A673 (cell line): ENCODE data around the gene SLC4A7.

Source experiments
- CTCF ChIP-seq: fragments of 300-800, 200-600 bp; sonication (generic); conservative IDR thresholded peaks from 2 replicates; pipeline ENCODE4 v1.5.1; 2017; ENCODE audit warnings: low read depth, mild to moderate bottlenecking, antibody characterized with exemption, low read length, moderate library complexity, mixed read lengths
- EZH2 ChIP-seq: fragments of 200-600 bp; sonication (generic); IDR thresholded peaks from 2 replicates; pipeline ENCODE4 v1.6.1; 2017; ENCODE audit warnings: borderline replicate concordance, low read depth, mild to moderate bottlenecking, mixed read lengths, antibody characterized with exemption, low read length; ENCODE audit not compliant: poor library complexity, severe bottlenecking

DNA sequence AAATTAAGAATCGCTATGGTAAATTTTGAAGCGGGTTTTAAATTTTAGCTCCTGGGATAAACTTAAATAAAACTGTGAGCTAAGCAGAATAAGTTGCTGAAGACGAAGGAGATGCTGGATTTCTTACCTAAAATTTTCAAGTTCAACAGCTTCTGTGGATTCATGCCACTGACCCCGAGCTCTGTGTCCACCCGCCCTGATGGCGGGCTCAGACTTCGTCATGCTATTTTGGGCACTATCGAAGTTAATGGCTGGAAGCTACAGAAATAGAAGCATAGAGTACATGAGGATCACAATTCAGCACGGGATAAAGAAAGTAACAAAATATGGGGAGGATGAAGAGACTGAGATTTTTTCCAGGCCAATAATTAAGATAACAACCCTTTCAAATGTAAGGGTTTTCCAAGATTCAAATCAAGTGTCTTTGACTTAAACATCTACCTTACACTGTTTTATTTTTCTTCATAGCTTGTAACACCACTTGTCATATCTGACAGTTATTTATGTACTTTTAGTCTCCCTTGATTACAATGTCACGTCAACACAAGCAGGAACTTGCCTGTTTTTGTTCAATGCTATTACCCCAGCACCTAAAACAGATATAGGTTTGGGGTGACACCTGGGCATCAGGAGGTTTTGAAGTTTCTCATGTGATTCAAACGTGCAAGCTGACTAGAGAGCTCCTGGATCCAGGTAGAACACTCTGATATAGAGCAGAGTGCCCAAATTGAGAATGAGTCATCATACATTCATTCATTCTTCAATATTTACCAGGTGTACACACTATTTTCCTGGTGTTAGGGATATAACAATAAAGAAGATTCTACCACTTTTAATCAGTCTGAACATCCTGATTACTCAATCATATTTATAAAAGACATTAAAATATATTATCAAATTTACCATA, 138.0 kb downstream of the SLC4A7 start:
- TF ChIP-seq CTCF (no peak), EZH2 (no peak)
